Islet of Langerhans (tissue), 1 donor: ENCODE results near the gene HOXA3.

Source experiments
- FAIRE-seq: peaks from one replicate; lab custom pipeline; 2011; peaks lifted over from hg19 to GRCh38; lab: Jason Lieb, UNC

Gene HOXA3

GRCh38 chr7:27101171-27101956 lies 51.0 kb downstream of the HOXA3 start:
- FAIRE-seq = no peak

GRCh38 chr7:27100694-27101170 lies 51.7 kb downstream of the HOXA3 start:
- no peak for FAIRE-seq

GRCh38 chr7:27099453-27100370 lies 52.7 kb downstream of the HOXA3 start:
- no peak for FAIRE-seq

GRCh38 chr7:27098578-27099451 lies 53.6 kb downstream of the HOXA3 start:
- FAIRE-seq = no peak

- FAIRE-seq = no peak
Observed at GRCh38 chr7:27097686-27098577, 54.5 kb downstream of the HOXA3 start.

- FAIRE-seq = no peak
Observed at GRCh38 chr7:27096768-27097514, 55.4 kb downstream of the HOXA3 start.

GRCh38 chr7:27095897-27096767 lies 56.3 kb downstream of the HOXA3 start, which contains the start of gene HOXA1:
Gene HOXA1 (minus strand): TSS chr7:27096000. CDS start chr7:27095912, 88 bp downstream.
- FAIRE-seq = no peak

GRCh38 chr7:27095050-27095896 lies 57.1 kb downstream of the HOXA3 start:
- no peak for FAIRE-seq

GRCh38 chr7:27094304-27095049 lies 57.9 kb downstream of the HOXA3 start:
- FAIRE-seq = no peak

GRCh38 chr7:27093184-27093895 lies 59.0 kb downstream of the HOXA3 start:
- no peak for FAIRE-seq

GRCh38 chr7:27092819-27093110 lies 59.6 kb downstream of the HOXA3 start:
- FAIRE-seq = no peak

- no peak for FAIRE-seq
Observed at GRCh38 chr7:27091941-27092818, 60.2 kb downstream of the HOXA3 start.

- FAIRE-seq = no peak
Observed at GRCh38 chr7:27091105-27091504, 61.3 kb downstream of the HOXA3 start.

- no peak for FAIRE-seq
Observed at GRCh38 chr7:27088002-27088922, 64.1 kb downstream of the HOXA3 start.

GRCh38 chr7:27083646-27084045 lies 68.7 kb downstream of the HOXA3 start:
- FAIRE-seq = no peak
